GM23338 (cell line): ENCODE measurements around the gene RNF31. TPM values are rescaled to one million over a fixed set of nuclear protein-coding genes. Genes with fewer than 3 reads are reported as not detected.

Source experiments
- ATAC-seq: fragments of 200-7000 bp; cut with Tn5 transposase; 3 replicates; pipeline ENCODE4 v1.9.1; 2020
- DNase-seq: peaks from one replicate; pipeline ENCODE4 v3.0.0-alpha.2; 2015; ENCODE audit warnings: low spot score
- H2AFZ ChIP-seq: fragments of 200-600 bp; sonication (generic); 2 replicates; pipeline ENCODE4 v1.8.0; 2016; ENCODE audit warnings: antibody characterized with exemption, mild to moderate bottlenecking, moderate library complexity
- H3F3A ChIP-seq: fragments of 200-600 bp; sonication (generic); replicated peaks from 2 replicates; pipeline ENCODE4 v1.8.0; 2017; ENCODE audit warnings: antibody characterized with exemption, mixed run types, low read depth
- H3K27ac ChIP-seq: fragments of 200-600 bp; sonication (generic); 2 replicates; pipeline ENCODE4 v1.6.1; 2016; ENCODE audit warnings: low read depth
- H3K27me3 ChIP-seq: fragments of 200-600 bp; sonication (generic); 2 replicates; pipeline ENCODE4 v1.8.0; 2016; ENCODE audit warnings: mild to moderate bottlenecking, mixed run types, moderate library complexity; ENCODE audit not compliant: insufficient read depth
- H3K36me3 ChIP-seq: fragments of 200-600 bp; sonication (generic); 2 replicates; pipeline ENCODE4 v1.8.0; 2016; ENCODE audit warnings: mild to moderate bottlenecking; ENCODE audit not compliant: insufficient read depth
- H3K4me1 ChIP-seq: fragments of 200-600 bp; sonication (generic); 2 replicates; pipeline ENCODE4 v1.8.0; 2016; ENCODE audit warnings: mild to moderate bottlenecking, moderate library complexity; ENCODE audit not compliant: insufficient read depth
- H3K4me2 ChIP-seq: fragments of 200-600 bp; sonication (generic); 2 replicates; pipeline ENCODE4 v1.7.1; 2017; ENCODE audit warnings: mixed run types
- H3K4me3 ChIP-seq: fragments of 200-600 bp; sonication (generic); 2 replicates; pipeline ENCODE4 v1.6.1; 2016; ENCODE audit warnings: mixed run types
- H3K79me2 ChIP-seq: fragments of 200-600 bp; sonication (generic); replicated peaks from 2 replicates; pipeline ENCODE4 v1.8.0; 2017; ENCODE audit warnings: mild to moderate bottlenecking; ENCODE audit not compliant: insufficient read depth
- H3K9me2 ChIP-seq: fragments of 200-600 bp; sonication (generic); 2 replicates; pipeline ENCODE4 v1.8.0; 2017; ENCODE audit not compliant: insufficient read depth
- H4K20me1 ChIP-seq: fragments of 200-600 bp; sonication (generic); replicated peaks from 2 replicates; pipeline ENCODE4 v1.8.0; 2017; ENCODE audit warnings: mild to moderate bottlenecking; ENCODE audit not compliant: insufficient read depth
- H3K27ac Mint-ChIP-seq: 2 replicates; pipeline ENCODE4 v1.8.0; 2020; ENCODE audit warnings: inconsistent platforms, mild to moderate bottlenecking, moderate library complexity, mixed read lengths
- H3K27me3 Mint-ChIP-seq: 3 replicates; pipeline ENCODE4 v1.8.0; 2022; ENCODE audit warnings: low read depth, mild to moderate bottlenecking, moderate library complexity, mixed read lengths, inconsistent platforms; ENCODE audit not compliant: insufficient read depth, poor library complexity
- H3K36me3 Mint-ChIP-seq: 3 replicates; pipeline ENCODE4 v1.8.0; 2021; ENCODE audit warnings: low read depth, mild to moderate bottlenecking, inconsistent platforms, moderate library complexity, mixed read lengths
- H3K4me1 Mint-ChIP-seq: 3 replicates; pipeline ENCODE4 v1.8.0; 2020; ENCODE audit warnings: mild to moderate bottlenecking, inconsistent platforms, mixed read lengths
- H3K4me3 Mint-ChIP-seq: 3 replicates; pipeline ENCODE4 v1.8.0; 2021; ENCODE audit warnings: moderate library complexity, mild to moderate bottlenecking, inconsistent platforms, mixed read lengths
- H3K9me3 Mint-ChIP-seq: 3 replicates; pipeline ENCODE4 v1.8.0; 2020; ENCODE audit warnings: moderate library complexity, mild to moderate bottlenecking, inconsistent platforms, mixed read lengths
- CREB1 ChIP-seq: fragments of 250-450 bp; sonication (Bioruptor Pico); IDR thresholded peaks from 2 replicates; pipeline ENCODE4 v1.5.0; 2020; ENCODE audit warnings: low read depth, mild to moderate bottlenecking, moderate library complexity
- CTCF ChIP-seq, 2 experiments: fragments of 200-600 bp in 1 of 2; sonication (generic) in 1 of 2; conservative IDR thresholded peaks; 2 replicates each; pipeline versions ENCODE4 v1.5.1 to v1.6.1; 2016 to 2017; ENCODE audit warnings: antibody characterized with exemption in 2 of 2, low read depth in 2 of 2, mild to moderate bottlenecking in 2 of 2, moderate library complexity in 1 of 2
- EZH2 ChIP-seq: fragments of 200-600 bp; sonication (generic); IDR thresholded peaks from one replicate; pipeline ENCODE4 v1.8.0; 2017; ENCODE audit warnings: antibody characterized with exemption, mild to moderate bottlenecking, low read depth; ENCODE audit not compliant: unreplicated experiment
- EZH2phosphoT487 ChIP-seq: fragments of 200-600 bp; sonication (generic); IDR thresholded peaks from one replicate; pipeline ENCODE4 v1.8.1; 2018; ENCODE audit warnings: antibody characterized with exemption; ENCODE audit not compliant: unreplicated experiment
- JUNB ChIP-seq: IDR thresholded peaks from one replicate; pipeline ENCODE4 v1.6.1; 2016; ENCODE audit warnings: antibody characterized with exemption; ENCODE audit not compliant: unreplicated experiment
- NANOG ChIP-seq: IDR thresholded peaks from 2 replicates; pipeline ENCODE4 v1.6.1; 2016; ENCODE audit warnings: antibody characterized with exemption, borderline replicate concordance
- POLR2AphosphoS5 ChIP-seq: IDR thresholded peaks from 2 replicates; pipeline ENCODE4 v1.6.1; 2016; ENCODE audit warnings: antibody characterized with exemption, low read depth
- STAT1 ChIP-seq: IDR thresholded peaks from one replicate; pipeline ENCODE4 v1.6.1; 2016; ENCODE audit warnings: antibody characterized with exemption; ENCODE audit not compliant: unreplicated experiment
- ZNF114 ChIP-seq: fragments of 250-450 bp; sonication (Bioruptor Pico); IDR thresholded peaks from 2 replicates; pipeline ENCODE4 v1.5.0; 2020; ENCODE audit warnings: mild to moderate bottlenecking, moderate library complexity
- ZNF331 ChIP-seq: fragments of 250-450 bp; sonication (Bioruptor Pico); IDR thresholded peaks from 2 replicates; pipeline ENCODE4 v1.5.0; 2020; ENCODE audit warnings: low read depth, mild to moderate bottlenecking, moderate library complexity
- polyA plus RNA-seq: library from polyadenylated mRNA; unstranded; fragments of >200 nt; fragmentation: Nextera tagmentation; extraction: Ambion mirVana; gene quantifications from 2 replicates; pipeline ENCODE4 v1.2.1, GENCODE V29; 2016
- total RNA-seq: library from RNA; depleted of rRNA; stranded (reverse); fragments of >200 nt; shearing (Covaris generic); gene quantifications from 2 replicates; pipeline ENCODE4 v1.2.3, GENCODE V29; 2014
- TF ChIP-seq, protein P1 (sequence below): IDR thresholded peaks from one replicate; pipeline ENCODE4 v1.6.1; 2018; ENCODE audit warnings: antibody characterized with exemption; ENCODE audit not compliant: unreplicated experiment
- TF ChIP-seq, protein P2 (sequence below): IDR thresholded peaks from 2 replicates; pipeline ENCODE4 v1.6.1; 2016; ENCODE audit warnings: antibody characterized with exemption
- TF ChIP-seq, protein P3 (sequence below): fragments of 250-450 bp; sonication (Bioruptor Pico); IDR thresholded peaks from 2 replicates; pipeline ENCODE4 v1.5.0; 2020; ENCODE audit warnings: mild to moderate bottlenecking, moderate library complexity

Gene RNF31
- total and polyA plus RNA-seq, 2 experiments from 2014 or later, result 54.8 to 87.4 TPM

- peak overlapping the region; percentile 94 for H3K4me3 ChIP-seq
- TF ChIP-seq ZNF331 (no peak), CREB1 (CRISPR knock-in tag) (no peak), EZH2phosphoT487 (no peak), NANOG (no peak), CTCF (conservative IDR thresholded peaks at IDR 0.05; ENCODE audit: low read depth in 2 of 2) (no peak), ZNF114 (no peak), JUNB (no peak), STAT1 (no peak), EZH2 (no peak), POLR2AphosphoS5 (no peak)
- TF ChIP-seq, protein P1, sequence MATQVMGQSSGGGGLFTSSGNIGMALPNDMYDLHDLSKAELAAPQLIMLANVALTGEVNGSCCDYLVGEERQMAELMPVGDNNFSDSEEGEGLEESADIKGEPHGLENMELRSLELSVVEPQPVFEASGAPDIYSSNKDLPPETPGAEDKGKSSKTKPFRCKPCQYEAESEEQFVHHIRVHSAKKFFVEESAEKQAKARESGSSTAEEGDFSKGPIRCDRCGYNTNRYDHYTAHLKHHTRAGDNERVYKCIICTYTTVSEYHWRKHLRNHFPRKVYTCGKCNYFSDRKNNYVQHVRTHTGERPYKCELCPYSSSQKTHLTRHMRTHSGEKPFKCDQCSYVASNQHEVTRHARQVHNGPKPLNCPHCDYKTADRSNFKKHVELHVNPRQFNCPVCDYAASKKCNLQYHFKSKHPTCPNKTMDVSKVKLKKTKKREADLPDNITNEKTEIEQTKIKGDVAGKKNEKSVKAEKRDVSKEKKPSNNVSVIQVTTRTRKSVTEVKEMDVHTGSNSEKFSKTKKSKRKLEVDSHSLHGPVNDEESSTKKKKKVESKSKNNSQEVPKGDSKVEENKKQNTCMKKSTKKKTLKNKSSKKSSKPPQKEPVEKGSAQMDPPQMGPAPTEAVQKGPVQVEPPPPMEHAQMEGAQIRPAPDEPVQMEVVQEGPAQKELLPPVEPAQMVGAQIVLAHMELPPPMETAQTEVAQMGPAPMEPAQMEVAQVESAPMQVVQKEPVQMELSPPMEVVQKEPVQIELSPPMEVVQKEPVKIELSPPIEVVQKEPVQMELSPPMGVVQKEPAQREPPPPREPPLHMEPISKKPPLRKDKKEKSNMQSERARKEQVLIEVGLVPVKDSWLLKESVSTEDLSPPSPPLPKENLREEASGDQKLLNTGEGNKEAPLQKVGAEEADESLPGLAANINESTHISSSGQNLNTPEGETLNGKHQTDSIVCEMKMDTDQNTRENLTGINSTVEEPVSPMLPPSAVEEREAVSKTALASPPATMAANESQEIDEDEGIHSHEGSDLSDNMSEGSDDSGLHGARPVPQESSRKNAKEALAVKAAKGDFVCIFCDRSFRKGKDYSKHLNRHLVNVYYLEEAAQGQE, result no peak
- TF ChIP-seq, protein P2, sequence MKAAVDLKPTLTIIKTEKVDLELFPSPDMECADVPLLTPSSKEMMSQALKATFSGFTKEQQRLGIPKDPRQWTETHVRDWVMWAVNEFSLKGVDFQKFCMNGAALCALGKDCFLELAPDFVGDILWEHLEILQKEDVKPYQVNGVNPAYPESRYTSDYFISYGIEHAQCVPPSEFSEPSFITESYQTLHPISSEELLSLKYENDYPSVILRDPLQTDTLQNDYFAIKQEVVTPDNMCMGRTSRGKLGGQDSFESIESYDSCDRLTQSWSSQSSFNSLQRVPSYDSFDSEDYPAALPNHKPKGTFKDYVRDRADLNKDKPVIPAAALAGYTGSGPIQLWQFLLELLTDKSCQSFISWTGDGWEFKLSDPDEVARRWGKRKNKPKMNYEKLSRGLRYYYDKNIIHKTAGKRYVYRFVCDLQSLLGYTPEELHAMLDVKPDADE, result no peak
- TF ChIP-seq, protein P3, sequence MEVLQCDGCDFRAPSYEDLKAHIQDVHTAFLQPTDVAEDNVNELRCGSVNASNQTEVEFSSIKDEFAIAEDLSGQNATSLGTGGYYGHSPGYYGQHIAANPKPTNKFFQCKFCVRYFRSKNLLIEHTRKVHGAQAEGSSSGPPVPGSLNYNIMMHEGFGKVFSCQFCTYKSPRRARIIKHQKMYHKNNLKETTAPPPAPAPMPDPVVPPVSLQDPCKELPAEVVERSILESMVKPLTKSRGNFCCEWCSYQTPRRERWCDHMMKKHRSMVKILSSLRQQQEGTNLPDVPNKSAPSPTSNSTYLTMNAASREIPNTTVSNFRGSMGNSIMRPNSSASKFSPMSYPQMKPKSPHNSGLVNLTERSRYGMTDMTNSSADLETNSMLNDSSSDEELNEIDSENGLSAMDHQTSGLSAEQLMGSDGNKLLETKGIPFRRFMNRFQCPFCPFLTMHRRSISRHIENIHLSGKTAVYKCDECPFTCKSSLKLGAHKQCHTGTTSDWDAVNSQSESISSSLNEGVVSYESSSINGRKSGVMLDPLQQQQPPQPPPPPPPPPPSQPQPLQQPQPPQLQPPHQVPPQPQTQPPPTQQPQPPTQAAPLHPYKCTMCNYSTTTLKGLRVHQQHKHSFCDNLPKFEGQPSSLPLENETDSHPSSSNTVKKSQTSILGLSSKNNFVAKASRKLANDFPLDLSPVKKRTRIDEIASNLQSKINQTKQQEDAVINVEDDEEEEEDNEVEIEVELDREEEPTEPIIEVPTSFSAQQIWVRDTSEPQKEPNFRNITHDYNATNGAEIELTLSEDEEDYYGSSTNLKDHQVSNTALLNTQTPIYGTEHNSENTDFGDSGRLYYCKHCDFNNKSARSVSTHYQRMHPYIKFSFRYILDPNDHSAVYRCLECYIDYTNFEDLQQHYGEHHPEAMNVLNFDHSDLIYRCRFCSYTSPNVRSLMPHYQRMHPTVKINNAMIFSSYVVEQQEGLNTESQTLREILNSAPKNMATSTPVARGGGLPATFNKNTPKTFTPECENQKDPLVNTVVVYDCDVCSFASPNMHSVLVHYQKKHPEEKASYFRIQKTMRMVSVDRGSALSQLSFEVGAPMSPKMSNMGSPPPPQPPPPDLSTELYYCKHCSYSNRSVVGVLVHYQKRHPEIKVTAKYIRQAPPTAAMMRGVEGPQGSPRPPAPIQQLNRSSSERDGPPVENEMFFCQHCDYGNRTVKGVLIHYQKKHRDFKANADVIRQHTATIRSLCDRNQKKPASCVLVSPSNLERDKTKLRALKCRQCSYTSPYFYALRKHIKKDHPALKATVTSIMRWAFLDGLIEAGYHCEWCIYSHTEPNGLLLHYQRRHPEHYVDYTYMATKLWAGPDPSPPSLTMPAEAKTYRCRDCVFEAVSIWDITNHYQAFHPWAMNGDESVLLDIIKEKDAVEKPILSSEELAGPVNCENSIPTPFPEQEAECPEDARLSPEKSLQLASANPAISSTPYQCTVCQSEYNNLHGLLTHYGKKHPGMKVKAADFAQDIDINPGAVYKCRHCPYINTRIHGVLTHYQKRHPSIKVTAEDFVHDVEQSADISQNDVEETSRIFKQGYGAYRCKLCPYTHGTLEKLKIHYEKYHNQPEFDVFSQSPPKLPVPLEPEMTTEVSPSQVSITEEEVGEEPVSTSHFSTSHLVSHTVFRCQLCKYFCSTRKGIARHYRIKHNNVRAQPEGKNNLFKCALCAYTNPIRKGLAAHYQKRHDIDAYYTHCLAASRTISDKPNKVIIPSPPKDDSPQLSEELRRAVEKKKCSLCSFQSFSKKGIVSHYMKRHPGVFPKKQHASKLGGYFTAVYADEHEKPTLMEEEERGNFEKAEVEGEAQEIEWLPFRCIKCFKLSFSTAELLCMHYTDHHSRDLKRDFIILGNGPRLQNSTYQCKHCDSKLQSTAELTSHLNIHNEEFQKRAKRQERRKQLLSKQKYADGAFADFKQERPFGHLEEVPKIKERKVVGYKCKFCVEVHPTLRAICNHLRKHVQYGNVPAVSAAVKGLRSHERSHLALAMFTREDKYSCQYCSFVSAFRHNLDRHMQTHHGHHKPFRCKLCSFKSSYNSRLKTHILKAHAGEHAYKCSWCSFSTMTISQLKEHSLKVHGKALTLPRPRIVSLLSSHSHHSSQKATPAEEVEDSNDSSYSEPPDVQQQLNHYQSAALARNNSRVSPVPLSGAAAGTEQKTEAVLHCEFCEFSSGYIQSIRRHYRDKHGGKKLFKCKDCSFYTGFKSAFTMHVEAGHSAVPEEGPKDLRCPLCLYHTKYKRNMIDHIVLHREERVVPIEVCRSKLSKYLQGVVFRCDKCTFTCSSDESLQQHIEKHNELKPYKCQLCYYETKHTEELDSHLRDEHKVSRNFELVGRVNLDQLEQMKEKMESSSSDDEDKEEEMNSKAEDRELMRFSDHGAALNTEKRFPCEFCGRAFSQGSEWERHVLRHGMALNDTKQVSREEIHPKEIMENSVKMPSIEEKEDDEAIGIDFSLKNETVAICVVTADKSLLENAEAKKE (CRISPR knock-in tag), result no peak
- H3K36me3 ChIP-seq, result no peaks in the 10 kb centered on the region; the same call in 1 of the 2 replicates
- H2AFZ ChIP-seq, result no peak overlapping the region
- peak overlapping the region; percentile 74 for H3K4me2 ChIP-seq
- H3K9me2 ChIP-seq, result no peaks in the 10 kb centered on the region
- H4K20me1 ChIP-seq, result peaks cover 6% of the 10 kb centered on the region
- Mint-ChIP-seq H3K27ac (no peak overlapping the region; the same call in 1 of the 2 replicates), H3K4me3 (peak overlapping the region; percentile 96), H3K36me3 (peaks cover 67% of the 10 kb centered on the region), H3K27me3 (peaks cover 16% of the 10 kb centered on the region), H3K9me3 (no peaks in the 10 kb centered on the region; the same call in 2 of the 3 replicates), H3K4me1 (peaks cover 18% of the 10 kb centered on the region)
- DNase-seq (no peak), ATAC-seq (no peak)
- H3K4me1 ChIP-seq, result peaks cover 10% of the 10 kb centered on the region
- peaks cover 13% of the 10 kb centered on the region; the same call in 1 of the 2 replicates for H3K79me2 ChIP-seq
- H3K27me3 ChIP-seq, result no peaks in the 10 kb centered on the region
- H3K27ac ChIP-seq, result 0 out of 2 replicates have a peak overlapping the region, but pooled peaks have one; percentile 55
- H3F3A ChIP-seq, result peaks cover 1% of the 10 kb centered on the region
These were observed 41.7 kb downstream of the RNF31 start for GRCh38 chr14:24189059-24189375.
